ENCODE results near the gene VRK3.
"Not testable (repeated sequence)": the region's sequence is repeated elsewhere in the genome, so short reads cannot be mapped to it uniquely, and the experiment has no call there.

VRK3 gene

DNA sequence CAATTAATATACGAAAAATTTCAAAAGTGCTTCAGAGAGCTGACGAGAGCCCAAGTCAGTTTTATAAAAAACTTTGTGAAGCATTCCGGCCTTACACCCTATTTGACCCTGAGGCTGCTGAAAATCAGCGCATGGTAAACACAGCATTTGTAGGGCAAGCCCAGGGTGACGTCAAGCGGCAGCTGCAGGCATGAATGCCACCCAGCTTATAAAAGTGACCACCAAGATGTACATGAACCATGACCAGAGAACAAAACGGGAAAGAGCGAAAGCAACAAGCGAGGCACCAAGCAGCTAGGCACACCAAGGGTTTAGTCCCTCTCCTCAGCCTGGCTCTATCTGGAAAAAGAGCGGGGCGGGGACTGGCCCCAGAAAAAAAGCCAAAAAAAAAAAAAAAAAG is 70.2 kb downstream of the VRK3 start:
- DNase-seq (ENCODE audit: low read depth) = no peak

DNA sequence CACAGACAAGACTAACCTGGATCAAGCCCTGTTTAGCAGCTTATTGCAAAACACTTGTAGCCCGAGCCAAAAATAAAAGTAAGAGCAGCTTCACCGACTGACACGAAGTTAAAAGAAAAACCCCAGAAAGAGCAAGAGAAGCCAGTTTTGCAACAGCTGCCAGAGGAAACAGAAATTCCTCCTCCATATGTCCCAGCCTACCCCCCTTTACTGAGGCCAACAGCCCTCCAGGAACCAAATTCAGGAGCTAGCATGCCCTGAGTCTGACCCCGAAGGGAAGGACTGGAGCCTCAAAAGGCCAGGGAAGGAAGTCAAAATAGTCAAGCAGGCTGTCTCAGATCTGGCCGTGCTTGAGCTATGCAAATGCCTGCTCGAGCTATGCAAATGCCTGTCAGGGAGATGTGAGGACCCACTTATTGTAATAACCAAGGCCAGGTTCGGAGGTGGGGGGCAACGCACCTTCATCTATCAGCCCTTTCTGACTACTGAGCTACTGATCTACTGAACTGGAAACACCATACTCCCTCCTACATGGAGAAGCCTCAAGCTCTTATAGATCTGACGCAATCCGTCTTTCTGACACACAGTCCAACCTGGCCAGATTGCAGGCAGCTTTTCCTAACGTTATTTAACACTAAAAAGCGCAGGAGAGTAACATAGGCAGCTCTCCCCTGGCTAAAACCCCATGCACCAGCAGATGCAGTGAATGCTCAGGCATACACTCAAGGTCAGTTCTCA is 70.9 kb downstream of the VRK3 start:
- DNase-seq (ENCODE audit: low read depth) = no peak

DNA sequence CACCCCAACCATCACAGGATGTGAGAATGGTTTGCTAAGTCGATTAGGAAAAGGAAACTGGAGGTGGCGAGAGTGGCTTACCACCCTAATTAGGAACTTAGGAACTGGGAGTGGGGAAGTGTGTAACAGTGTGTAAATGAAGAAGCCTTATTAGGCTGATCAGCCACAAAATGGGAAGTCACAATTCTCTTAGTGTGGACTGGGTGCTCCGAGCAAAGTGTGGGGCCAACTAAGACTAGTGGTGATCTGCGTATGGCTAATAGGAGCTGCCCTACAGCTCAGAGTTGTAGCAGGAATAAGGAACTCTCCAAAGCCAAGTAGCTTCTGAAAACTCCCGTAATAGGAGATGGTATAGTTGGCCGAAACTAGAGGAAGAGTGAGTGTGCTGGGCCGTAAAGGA is 71.8 kb downstream of the VRK3 start:
- DNase-seq (ENCODE audit: low read depth) = no peak

DNA sequence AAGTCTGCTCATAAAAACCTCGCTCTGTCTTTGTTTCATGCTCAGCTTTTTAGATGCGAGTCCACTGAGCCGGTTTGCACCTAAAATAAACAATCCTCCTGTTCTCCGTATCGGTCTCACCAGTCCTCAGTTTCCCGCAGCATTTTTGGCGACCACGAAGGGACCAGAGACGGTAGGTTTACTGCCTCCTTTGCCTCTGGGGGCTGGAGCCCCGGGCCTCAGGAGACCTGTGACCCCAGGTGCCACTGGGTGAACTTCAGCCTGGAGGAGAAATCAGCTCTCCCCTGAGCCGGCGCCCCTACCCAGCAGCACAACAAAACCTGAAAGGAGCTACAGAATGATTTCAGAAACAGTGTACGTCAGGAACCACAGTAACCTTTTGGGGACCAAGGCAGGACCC is 72.3 kb downstream of the VRK3 start:
- DNase-seq (ENCODE audit: low read depth) = no peak

DNA sequence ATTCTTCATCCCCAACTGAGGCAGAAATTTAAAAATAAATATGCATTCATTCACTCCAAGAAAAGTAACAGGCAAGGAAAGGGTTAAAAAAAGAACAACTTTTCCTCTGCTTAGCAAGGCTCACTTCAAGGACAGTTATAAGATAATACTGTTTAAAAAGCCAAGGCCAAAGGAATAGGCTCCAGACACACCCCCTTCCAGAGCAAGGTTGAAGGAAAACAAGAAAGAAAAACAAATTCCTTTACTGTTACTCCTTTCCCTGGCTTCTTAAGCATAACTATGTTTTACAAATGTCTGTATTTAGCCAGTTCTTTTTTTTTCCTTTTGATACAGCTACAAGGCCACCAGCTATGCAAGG is 72.7 kb downstream of the VRK3 start:
- no peak for DNase-seq (ENCODE audit: low read depth)

DNA sequence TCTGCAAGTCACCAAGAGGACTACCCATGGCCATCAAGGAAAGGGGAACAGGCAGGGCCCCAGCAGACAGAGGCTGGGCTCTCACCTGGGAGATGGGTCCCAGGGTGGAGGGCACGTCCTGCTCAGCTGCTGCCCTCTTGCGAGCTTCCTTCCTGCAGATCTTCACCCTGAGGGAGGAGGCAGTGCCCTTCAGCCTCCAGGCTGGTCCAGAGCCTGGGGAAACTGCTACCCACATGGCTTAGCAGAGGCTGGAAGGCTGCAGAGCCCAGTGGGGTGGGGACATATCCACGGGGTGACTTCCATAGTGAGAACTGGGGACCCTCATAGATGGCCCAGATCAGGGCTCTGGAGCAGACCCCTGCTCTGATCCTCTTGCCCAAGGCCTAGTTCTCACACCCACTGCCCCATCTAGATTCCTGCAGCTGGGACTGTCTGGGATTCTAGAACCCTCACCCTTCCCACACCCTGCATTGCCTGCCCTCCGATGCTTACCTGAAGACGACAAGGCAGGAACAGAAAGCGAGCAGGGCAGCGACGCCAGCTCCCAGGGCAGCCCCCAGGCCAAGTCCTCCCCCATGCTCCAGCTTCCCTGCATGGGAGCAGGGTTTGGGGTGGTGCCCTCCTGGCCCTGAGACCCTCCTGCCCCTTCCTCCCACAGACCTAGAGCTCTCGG is 73.2 kb downstream of the VRK3 start:
- no peak for DNase-seq (ENCODE audit: low read depth)

DNA sequence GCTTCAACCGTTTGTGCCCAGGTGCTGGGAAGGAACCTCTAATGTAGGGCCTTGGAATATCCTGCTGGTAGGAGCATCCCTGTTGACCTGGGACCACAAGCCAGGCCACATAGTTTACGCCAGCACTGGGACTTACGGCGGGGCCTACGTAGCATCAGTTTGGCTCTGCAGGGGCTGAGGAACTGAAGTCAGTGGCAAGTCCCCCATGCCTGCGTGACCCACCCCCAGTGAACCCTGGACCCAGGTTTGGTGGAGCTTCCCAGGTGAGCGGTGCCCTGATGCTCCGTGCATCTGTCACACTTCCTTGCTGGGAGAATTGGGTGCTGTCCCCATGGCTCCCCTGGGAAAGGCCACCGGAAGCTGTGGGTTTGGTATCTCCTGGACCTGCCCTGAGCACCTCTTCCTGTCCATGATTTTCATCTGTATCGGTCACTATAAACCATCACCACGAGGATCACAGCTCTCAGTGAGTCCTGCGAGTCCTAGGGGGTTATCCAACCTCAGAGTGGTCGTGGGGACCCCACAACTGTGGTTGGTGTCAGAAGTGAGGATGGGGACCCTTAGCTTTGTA is 74.1 kb downstream of the VRK3 start:
- DNase-seq (ENCODE audit: low read depth) = no peak

DNA sequence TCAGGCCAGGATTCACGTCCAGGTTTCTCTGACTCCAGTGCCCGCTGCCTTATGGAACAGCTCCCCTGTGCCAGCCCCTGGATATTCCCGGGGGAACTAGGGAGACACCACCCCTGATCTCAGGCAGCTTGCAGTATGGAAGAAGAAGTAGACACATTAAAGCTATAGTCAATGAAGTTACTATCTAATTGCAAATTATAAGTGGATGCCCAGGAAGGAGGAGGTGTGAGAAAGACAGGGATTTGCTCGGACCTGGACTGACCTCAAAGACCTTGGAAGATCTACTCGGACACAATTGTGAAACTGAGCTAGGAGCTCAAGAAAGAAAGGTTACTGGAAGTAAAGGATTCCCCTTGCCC is 74.6 kb downstream of the VRK3 start:
- no peak for DNase-seq (ENCODE audit: low read depth)

DNA sequence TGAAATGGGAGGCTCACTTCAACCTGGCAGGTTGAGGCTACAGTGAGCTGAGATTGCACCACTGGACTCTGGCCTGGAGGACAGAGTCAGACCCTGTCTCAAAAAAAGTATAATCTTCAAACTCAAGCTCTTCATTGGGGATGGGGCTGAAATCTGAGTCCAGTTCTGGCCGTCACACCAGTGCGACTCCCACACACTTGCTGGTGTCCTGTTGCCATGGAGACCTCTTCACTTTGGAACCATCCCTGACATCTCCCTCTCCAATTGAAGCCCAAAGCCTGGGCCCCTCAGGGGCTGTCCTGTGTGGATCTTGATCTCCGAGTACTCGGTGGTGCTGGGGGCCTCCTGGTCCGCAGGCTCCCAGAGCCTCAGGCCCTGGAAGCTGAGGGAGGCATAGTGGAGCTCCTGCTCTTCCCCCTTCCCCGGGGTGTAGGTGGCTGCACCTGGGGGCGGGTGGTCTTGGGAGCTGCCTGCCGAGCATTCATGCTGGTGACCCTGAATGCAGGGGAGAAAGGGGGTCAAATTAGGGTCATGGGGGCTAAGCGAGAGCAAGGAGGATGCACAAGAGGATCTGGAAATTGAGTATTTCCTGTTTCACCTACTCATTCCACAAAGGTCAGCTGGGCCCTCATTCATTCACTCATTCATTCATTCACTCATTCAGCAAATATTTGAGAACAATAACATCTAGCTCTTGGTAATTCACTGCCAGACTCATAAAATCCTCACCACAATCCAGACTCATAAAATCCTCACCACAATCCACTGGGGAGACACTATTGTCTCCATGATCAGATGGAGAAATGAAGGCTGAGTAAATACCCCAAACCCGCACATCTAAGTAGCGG is 75.2 kb downstream of the VRK3 start:
- no peak for DNase-seq (ENCODE audit: low read depth)

DNA sequence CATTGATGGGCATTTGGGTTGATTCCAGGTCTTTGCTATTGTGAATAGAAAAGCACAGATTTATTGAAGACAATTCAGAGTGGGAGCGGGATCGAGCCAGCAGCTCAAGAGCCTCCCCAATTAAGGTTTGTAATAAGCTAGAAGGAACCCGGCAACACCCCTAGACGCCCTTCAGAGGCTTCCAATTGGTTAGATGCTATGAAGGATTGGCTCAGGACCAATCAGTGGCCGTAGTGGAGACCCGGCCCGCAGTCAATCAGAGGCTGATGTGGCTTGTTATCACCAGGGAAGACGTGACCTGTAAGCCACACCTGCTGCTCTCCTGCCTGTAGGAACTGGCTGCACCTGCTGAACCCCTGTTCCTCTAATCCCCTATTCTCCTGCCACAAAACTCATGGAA is 78.8 kb downstream of the VRK3 start:
- DNase-seq (ENCODE audit: low read depth) = no peak

DNA sequence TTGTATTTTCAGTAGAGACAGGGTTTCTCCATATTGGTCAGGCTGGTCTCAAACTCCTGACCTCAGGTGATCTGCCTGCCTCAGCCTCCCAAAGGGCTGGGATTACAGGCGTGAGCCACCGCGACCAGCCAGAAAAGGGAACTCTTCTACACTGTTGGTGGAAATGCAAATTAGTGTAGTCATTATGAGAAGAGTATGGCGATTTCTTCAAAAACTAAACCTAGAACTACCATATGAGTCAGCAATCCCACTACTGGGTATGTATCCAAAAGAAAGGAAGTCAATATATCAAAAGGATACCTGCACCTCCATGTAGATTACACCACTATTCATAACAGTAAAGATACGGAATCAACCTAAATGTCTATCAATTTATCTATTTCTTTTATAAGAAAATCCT is 80.6 kb downstream of the VRK3 start:
- DNase-seq (ENCODE audit: low read depth) = not testable (repeated sequence)

DNA sequence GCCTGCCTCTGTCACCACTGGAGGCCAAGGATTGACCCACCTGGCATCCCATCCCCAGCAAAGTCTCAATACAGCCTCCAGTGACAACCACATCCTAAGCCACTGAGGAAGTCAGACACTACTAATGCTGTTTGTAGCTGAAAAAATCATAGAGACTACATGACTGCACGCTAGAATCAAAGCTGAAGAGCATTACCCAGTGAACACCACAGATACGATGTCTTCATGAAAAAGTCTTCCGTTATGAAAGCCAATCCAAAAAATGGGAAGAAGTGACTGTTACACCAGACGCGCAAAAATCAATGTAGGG is 84.7 kb downstream of the VRK3 start:
- DNase-seq (ENCODE audit: low read depth) = no peak

DNA sequence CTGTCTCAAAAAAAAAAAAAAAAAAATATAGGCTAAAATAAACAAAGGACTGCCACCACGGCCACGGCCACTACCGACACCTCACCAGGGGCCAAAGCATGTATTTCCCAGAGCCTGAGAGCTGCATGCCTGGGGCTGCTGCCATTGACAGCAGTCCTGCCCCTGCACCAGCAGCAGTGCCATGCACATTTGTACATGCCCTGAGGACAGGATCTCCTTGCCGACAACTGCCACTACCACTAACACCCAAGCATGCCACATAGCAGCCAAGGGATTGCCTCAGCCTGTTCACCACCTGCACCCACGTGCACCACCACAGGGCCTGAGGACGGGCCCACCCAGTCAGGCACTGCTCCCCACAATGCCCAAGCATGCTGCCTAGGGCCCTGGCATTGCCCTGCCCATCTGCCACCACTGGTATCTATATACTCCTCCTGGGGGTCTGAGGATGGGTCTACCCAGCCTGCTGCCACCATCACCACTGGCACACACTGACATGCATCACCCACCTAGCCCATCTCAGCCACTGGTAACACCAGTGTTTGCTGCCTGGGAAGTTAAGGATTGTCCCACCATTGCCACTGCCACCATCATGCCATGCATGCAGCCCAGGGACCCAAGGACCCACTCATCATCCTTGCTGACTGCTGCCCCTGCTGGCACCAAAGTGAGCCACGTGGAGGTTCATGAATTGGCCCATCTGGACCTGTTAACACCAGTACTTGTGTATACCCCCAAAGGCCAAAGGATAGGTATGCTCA is 85.3 kb downstream of the VRK3 start:
- DNase-seq (ENCODE audit: low read depth) = no peak

DNA sequence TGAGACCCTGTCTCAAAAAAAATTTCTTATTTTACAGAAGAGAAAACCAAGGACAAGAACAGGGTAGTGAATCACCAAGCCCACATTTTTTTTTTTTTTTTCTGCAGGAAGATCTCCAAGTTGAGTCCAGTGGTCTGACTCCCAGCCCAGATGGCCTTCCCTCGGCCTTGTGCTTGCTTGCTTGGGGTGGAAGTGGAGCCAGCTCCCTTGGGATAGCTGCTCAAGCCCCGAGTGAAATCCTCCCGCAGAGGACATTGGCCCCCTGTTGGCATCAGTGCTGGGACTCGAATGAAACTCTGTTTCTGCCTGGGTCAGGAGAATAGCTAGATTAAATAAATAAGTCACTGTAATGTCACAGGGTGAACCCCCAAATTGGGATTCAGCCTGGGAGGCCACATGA is 86.5 kb downstream of the VRK3 start:
- no peak for DNase-seq (ENCODE audit: low read depth)

DNA sequence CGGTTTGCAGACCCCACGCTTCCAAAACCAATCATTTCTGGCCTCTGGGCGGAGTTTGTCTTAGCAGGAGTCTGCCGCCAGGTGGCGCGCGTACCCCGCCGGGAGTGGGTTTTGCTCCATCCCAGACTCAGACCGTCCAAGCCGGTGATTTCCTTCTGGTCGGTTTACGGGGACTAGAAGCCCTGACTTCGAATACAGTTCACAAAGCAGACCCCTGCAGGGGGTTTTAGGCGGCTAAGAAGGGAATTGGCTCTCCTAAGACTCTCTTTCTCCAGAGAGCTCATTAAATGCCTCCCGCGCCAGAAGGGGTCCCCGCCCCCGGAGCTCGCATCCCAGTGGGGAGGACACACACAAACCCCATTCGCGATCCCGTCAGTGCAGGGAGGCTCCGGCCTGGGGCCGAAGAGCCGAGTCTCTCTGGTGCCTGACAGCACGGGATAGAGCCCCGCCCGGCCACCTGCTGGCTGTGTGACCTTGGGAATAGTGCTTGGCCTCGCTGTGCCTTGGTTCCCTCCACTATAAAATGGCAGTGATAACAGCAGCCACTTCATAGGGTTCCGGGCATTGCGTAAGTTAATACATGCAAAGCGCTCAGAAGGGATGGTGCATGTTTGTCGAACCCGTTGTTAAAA is 87.3 kb downstream of the VRK3 start:
- peak; percentile 78 for DNase-seq (ENCODE audit: low read depth)

DNA sequence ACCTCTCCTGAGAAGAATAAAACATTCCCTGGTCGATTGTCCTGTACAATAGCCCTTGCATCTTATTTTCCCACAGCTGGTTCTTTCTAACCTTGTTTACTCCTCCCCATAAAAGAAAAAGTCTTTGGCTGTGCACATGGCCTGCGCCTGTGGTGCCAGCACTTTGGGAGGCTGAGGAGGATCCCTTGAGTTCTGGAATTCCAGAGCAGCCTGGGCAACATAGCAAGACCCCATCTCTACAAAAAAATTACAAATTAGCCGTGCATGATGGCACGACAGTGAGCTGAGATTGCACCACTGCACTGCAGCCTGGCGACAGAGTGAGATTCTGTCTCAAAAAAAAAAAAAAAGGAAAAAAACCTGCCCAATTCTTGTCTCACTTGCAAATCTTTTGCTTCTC is 88.6 kb downstream of the VRK3 start:
- DNase-seq (ENCODE audit: low read depth) = no peak

DNA sequence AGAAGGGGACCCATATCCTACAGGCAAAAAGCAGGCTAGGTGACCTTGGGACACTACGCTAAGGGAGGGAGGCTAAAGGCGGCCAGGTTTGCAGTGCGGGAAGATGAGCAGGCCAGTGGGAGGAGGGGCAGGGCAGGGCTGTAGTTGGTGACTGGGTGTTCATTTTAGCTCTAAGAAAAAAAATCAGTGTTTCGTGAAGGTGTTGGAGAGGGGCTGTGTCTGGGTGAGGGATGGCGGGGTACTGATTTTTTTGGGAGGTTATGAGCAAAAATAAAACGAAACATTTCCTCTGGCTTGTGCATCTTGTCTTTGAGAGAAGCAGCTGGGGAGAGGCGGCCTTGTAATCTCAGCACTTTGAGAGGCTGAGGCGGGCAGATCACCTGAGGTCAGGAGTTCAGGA is 91.5 kb downstream of the VRK3 start:
- no peak for DNase-seq (ENCODE audit: low read depth)

DNA sequence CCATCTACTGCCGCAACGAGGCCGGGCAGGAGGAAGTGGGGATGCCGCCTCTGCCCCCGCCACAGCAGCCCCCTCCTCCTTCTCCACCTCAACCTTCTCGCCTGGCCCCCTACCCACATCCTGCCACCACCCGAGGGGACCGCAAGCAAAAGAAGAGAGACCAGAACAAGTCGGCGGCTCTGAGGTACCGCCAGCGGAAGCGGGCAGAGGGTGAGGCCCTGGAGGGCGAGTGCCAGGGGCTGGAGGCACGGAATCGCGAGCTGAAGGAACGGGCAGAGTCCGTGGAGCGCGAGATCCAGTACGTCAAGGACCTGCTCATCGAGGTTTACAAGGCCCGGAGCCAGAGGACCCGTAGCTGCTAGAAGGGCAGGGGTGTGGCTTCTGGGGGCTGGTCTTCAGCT is 92.4 kb downstream of the VRK3 start:
- DNase-seq (ENCODE audit: low read depth) = no peak

DNA sequence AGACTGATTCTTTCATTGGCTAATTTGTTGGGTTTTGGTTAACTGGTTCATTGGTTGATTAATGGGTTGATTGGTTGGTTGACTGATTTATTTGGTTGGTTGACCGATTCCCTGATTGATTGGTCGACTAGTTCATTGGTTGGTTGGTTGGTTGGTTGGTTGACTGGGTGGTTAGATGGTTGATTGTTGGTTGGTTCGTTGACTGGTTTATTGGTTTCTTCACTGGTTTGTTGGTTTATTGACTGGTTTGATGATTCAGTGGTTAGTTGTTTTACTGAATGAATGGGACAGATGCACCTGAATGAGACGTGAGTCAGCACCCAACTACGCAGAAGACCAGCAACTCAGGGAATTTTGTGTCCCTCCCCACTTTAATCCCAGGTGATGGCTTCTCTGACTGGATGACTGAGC is 93.1 kb downstream of the VRK3 start:
- DNase-seq (ENCODE audit: low read depth) = no peak

DNA sequence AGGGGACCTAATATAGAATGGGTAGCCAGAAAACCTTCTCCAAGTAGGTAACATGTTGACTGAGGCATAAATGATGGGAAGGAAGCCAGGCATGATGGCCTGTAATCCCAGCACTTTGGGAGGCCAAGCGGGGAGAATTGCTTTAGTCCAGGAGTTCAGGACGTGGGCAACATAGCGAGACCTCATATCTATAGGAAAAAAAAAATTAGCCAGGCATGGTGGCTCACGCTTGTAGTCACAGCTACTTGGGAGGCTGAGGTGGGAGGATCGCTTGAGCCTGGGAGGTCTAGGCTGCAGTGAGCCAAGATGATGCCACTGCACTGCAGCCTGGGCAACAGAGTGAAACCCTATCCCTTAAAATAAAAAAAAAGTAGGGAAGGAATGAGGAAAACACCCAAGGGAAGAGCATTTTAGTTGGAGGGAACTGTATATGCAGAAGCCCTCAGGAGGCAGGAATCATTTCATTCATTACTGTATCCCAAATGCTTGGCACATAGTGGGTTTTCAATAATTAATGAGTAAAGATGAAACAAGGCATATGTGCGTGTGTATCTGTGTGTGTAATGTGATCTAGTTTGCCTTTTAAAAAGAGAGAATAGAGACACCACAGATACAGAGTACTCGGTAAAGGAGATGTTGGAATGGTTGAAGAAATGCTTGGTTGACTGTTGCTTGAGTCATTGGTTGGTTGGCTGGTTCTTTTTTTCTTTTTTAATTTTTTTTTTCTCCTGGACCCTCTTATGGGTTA is 93.7 kb downstream of the VRK3 start:
- DNase-seq (ENCODE audit: low read depth) = no peak

DNA sequence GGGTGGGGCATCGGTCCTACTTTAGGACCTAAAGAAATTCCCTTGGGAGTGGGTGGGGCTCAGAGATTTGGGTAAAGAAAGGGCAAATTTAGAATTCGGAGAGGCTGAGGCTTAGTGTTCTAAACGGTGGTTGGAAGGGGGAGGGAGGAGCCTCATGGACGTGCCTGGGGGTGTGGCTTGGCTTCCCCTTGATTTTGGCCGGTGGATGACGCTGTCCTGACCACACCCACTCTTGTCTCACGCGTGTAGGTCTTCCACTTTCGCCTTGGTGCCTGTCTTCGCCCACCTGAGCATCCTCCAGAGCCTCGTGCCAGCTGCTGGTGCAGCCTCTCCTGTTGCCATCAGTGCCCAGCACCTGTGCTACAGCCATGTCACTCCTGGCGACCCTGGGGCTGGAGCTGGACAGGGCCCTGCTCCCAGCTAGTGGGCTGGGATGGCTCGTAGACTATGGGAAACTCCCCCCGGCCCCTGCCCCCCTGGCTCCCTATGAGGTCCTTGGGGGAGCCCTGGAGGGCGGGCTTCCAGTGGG is 94.6 kb downstream of the VRK3 start:
- DNase-seq (ENCODE audit: low read depth) = no peak
